HTR-8/SVneo (cell line): ENCODE measurements around the gene PRRT2.

Experiments
- DNase-seq: peaks from one replicate; pipeline ENCODE4 v3.0.0; 2011; ENCODE audit warnings: low spot score, mixed read lengths; ENCODE audit not compliant: insufficient read length
- FAIRE-seq: peaks from 2 replicates; lab custom pipeline; 2011; peaks lifted over from hg19 to GRCh38; lab: Jason Lieb, UNC

Gene PRRT2

GRCh38 chr16:29854520-29855100 is 42.6 kb downstream of the PRRT2 start:
- DNase-seq (no peak), FAIRE-seq (no peak)

DNA sequence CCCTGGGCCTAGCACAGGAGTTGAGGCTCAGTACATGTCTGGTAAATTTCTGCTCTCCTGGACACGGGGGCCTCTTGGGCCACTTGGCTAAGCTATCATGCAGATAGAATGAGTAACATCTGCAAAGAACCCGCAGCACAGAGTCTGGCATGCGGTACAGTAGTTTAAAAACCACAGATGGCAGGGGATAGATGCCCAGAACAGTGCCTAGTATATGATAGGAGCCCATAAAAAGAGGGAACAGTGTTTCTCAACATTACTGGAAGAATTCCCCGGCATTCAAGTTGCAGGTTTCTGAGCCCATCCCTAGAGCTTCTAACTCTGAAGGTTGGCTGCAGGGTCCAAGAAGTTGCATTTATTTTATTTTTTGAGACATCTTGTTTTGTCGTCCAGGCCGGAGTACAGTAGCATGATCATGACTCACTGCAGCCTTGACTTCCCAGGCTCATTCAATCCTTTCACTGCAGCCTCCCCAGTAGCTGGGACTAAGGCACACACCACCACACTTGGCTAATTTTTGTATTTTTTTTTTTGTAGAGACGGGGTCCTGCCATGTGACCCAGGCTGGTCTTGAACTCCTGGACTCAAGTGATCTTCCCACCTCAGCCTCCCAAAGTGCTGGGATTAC is 45.3 kb downstream of the PRRT2 start:
- no peak for FAIRE-seq

DNA sequence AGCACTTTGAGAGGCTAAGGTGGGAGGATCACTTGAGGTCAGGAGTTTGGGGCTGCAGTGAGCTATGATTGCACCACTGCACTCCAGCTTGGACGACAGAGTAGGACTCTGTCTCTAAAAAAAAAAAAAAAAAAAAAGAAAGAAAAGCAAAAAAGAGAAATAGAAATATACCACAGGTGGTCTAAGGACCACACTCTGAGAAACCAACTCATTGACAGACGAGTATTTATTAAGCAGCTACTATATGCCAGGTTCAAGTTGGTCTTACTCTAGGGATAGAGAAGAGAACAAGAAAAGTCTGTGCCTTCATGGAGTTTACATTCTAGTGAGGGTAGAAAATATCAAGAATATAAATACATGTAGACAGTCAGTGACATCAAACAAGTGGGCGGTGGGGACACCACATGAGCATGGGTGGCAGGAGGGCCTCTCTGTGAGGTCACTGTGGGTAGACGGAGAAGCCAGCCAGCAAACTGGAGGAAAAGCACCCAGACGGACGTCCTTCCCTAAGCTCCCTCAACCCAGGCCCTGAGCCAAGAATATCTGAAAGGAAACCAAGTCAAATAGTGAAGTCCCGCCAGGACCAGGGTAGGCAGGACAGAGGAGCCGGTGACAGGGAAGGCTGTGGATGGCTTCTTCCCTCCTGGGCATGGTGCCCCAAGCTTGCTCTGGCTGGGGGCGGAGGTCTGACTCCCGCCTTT is 46.3 kb downstream of the PRRT2 start:
- FAIRE-seq, result no peak

More for the DNA sequence above, 45.3 kb downstream of the PRRT2 start:
- no peak for DNase-seq

GRCh38 chr16:29858974-29859373 is 47.0 kb downstream of the PRRT2 start:
- FAIRE-seq (no peak), DNase-seq (no peak)

More for the DNA sequence above, 46.3 kb downstream of the PRRT2 start:
- DNase-seq, result no peak

DNA sequence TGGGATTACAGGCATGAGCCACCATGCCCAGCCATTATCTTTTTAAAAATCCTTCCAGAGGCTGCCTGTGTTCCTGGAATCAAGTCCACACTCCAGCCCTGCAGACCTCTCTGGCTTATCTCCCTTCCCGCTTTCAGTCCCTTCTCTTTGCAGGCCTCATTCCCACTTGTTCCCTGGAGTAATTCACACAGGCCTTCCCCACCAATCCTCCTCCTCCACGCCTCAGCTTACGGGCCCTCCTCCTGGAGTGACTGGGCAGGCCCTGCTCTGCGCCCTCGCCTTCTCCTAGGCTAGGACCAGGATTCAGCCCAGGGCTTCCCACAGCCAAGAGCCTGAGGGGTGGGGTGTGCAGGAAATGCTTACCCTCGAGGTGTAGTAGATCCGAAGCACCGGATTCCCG is 48.2 kb downstream of the PRRT2 start:
- no peak for DNase-seq
- FAIRE-seq, result no peak

DNA sequence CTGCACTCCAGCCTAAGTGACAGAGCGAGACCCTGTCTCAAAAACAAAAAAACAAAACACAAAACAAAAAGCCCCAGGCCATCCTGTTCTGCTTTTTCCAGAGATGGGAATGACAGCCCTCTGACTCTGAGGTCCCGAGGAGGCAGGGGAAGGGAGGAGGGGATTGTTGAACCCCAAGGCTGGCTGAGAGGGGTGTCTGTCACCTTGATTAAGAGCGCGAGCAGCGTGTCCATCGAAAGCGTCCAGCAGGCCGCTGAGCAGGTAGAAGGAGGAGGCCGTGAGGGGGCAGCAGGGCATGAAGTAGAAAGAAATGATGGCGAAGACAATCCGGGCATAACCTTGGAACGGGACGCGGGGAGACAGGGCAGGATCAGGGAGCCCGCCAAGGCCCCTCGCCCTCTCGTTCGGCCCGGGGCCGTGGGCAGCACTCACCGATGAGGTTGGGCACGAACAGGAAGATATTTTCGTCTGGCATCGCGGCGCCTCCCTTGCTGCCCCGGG is 50.4 kb downstream of the PRRT2 start:
- peak; percentile 33 for DNase-seq
- no peak for FAIRE-seq

GRCh38 chr16:29862884-29863668 is 51.1 kb downstream of the PRRT2 start, which contains the start of gene CDIPT:
TSS of gene CDIPT (minus strand) at chr16:29863226. CDS start at chr16:29862857, 369 bp downstream.
- FAIRE-seq (peak; percentile 36), DNase-seq (peak; percentile 91)

DNA sequence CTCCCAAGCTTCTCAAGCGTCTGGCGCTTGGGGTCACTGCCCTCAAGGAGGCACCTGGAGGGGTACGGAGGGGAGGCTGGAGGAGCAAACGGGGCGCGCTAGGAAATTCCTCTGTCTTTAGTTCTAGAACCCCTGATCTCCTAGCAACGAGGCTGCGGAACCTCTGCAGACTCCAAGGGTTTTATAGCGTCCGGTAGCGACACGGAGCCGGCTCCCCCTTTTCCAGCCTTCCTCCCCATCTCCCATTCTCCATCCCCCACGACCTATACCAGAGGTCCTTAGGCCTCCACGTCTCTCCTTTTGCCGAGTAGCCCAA is 51.6 kb downstream of the PRRT2 start:
- no peak for DNase-seq
- no peak for FAIRE-seq

- no peak for FAIRE-seq
- DNase-seq, result no peak
Observed at GRCh38 chr16:29864205-29864604, 52.2 kb downstream of the PRRT2 start.
